KMS-11 (cell line): ENCODE data around the gene PIP4P1.

ENCODE experiments used
- H2AFZ ChIP-seq: fragments of 200-600 bp; sonication (generic); 2 replicates; pipeline ENCODE4 v1.6.1; 2016; ENCODE audit warnings: antibody characterized with exemption, mixed run types, low read depth
- H3K27ac ChIP-seq: fragments of 200-600 bp; sonication (generic); 2 replicates; pipeline ENCODE4 v1.6.1; 2016; ENCODE audit warnings: mild to moderate bottlenecking, mixed run types
- H3K27me3 ChIP-seq: fragments of 200-600 bp; sonication (generic); 2 replicates; pipeline ENCODE4 v1.6.1; 2017; ENCODE audit warnings: mild to moderate bottlenecking, low read depth, mixed run types, moderate library complexity; ENCODE audit not compliant: insufficient read depth
- H3K36me3 ChIP-seq: fragments of 200-600 bp; sonication (generic); 2 replicates; pipeline ENCODE4 v1.6.1; 2017; ENCODE audit warnings: mild to moderate bottlenecking, mixed run types; ENCODE audit not compliant: insufficient read depth
- H3K4me1 ChIP-seq: fragments of 200-600 bp; sonication (generic); 2 replicates; pipeline ENCODE4 v1.6.1; 2016; ENCODE audit warnings: mild to moderate bottlenecking, low read depth, mixed run types; ENCODE audit not compliant: poor library complexity, severe bottlenecking
- H3K4me2 ChIP-seq: fragments of 200-600 bp; sonication (generic); 2 replicates; pipeline ENCODE4 v1.7.0; 2016; ENCODE audit warnings: mild to moderate bottlenecking, mixed run types
- H3K4me3 ChIP-seq: fragments of 200-600 bp; sonication (generic); IDR thresholded peaks from 2 replicates; pipeline ENCODE4 v1.6.1; 2017; ENCODE audit warnings: low read depth, low read length, mixed read lengths; ENCODE audit not compliant: insufficient read depth
- H3K79me2 ChIP-seq: fragments of 200-600 bp; sonication (generic); 2 replicates; pipeline ENCODE4 v1.6.1; 2016; ENCODE audit warnings: low read depth, mixed run types; ENCODE audit not compliant: insufficient read depth
- H3K9ac ChIP-seq: fragments of 200-600 bp; sonication (generic); 2 replicates; pipeline ENCODE4 v1.6.1; 2016; ENCODE audit warnings: mild to moderate bottlenecking, mixed run types
- H4K20me1 ChIP-seq: fragments of 200-600 bp; sonication (generic); 2 replicates; pipeline ENCODE4 v1.6.1; 2016; ENCODE audit warnings: mild to moderate bottlenecking, mixed run types; ENCODE audit not compliant: insufficient read depth
- TF ChIP-seq, protein P1 (sequence below): fragments of 200-600 bp; sonication (generic); conservative IDR thresholded peaks from 2 replicates; pipeline ENCODE4 v1.6.1; 2017; ENCODE audit warnings: low read depth, mild to moderate bottlenecking, antibody characterized with exemption, low read length, moderate library complexity, mixed read lengths

PIP4P1 gene

DNA sequence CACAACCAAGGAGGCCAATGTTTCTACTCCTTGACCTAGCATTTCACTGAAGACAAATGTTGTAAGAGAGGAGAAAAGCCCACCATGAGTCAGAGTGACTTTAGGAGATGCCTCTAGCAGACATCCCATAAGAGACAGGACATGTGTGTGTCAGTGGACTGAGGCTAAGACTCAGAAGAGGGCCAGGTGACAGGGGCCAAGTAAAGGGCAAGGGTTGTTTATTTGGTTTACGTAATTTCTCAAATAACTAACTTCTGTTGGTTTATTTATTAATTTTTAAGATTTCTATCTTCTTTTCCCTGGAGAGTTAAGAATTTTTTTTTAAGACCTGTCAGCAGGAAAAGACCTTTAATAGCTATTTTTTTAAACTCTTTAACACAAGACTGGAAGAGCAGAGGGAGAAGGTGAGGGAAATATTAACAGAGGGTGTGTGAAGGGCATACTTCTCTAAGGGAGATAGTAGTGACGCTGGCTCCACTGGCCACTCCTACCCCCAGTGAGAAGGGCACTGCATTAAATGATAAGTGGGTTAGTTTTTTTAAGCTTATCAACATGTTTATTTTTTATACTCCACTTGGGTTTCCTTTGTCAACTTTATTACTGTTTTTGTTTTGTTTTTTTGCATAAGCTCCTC is 11.4 kb upstream of the PIP4P1 start:
- Histone ChIP-seq H3K4me1 (peaks cover 48% of the 10 kb centered on the region), H3K9ac (no peak overlapping the region), H3K79me2 (peaks cover 40% of the 10 kb centered on the region), H4K20me1 (no peaks in the 10 kb centered on the region), H3K4me2 (no peak overlapping the region), H3K27ac (no peak overlapping the region), H3K36me3 (peaks cover 5% of the 10 kb centered on the region; the same call in 1 of the 2 replicates), H3K27me3 (no peaks in the 10 kb centered on the region), H2AFZ (no peak overlapping the region), H3K4me3 (no peak overlapping the region)
- TF ChIP-seq, protein P1, sequence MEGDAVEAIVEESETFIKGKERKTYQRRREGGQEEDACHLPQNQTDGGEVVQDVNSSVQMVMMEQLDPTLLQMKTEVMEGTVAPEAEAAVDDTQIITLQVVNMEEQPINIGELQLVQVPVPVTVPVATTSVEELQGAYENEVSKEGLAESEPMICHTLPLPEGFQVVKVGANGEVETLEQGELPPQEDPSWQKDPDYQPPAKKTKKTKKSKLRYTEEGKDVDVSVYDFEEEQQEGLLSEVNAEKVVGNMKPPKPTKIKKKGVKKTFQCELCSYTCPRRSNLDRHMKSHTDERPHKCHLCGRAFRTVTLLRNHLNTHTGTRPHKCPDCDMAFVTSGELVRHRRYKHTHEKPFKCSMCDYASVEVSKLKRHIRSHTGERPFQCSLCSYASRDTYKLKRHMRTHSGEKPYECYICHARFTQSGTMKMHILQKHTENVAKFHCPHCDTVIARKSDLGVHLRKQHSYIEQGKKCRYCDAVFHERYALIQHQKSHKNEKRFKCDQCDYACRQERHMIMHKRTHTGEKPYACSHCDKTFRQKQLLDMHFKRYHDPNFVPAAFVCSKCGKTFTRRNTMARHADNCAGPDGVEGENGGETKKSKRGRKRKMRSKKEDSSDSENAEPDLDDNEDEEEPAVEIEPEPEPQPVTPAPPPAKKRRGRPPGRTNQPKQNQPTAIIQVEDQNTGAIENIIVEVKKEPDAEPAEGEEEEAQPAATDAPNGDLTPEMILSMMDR: no peak

DNA sequence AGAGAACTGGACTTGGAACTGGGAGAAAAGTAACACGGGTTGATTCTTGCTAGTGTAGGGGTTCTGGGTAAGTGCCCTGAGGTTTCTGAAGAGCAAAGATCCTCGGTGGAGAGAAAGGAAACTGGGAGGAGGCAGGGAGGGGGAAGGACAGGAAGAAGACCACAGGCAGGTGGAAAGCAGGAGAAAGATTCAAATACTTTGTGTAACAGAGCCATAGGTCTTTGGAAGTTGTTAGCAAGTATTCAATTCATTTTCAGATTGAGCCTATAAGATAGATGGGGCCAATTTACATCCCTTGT is 9.3 kb upstream of the PIP4P1 start:
- Histone ChIP-seq H3K4me1 (peaks cover 27% of the 10 kb centered on the region), H3K27ac (peak overlapping the region; percentile 86; the same call in 1 of the 2 replicates), H3K27me3 (no peaks in the 10 kb centered on the region), H3K79me2 (peaks cover 40% of the 10 kb centered on the region), H2AFZ (no peak overlapping the region), H3K4me2 (peak overlapping the region; percentile 90), H3K4me3 (no peak overlapping the region), H4K20me1 (no peaks in the 10 kb centered on the region), H3K36me3 (peaks cover 5% of the 10 kb centered on the region; the same call in 1 of the 2 replicates), H3K9ac (peak overlapping the region; percentile 89; the same call in 1 of the 2 replicates)
- TF ChIP-seq, protein P1: no peak

DNA sequence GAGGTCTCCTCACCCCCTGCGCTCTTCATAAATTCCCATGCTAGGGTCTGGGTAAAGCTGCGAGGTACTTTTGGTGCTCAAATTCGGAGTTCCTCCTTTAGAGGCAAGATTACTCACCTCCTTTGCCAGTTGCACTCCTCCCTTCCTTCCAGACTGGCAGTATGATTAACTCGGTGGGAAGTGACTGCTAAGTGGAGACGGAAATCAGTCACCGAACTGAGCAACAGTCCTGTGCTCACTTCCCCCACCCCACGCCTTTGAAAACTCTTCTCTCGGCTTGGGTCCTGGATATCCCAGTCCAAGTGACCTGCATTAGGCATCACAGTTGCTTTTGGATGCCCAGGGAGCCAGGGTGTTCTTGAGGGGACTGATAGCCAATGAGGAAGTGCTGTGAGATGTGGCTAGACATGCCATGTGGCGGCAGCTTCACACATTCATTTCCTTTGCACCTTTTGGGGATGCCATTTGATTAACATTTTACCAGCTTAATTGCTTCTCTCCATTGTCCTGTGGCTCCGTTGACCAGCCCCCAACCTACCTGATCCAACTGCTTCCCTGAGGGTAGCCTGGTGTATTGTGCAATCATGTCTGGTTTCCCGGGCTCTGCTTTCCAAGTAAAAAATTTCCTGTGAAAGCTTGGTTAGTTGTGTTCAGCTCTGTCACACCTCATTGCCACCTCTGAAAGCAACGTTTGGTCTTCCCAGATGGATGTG is 8.8 kb upstream of the PIP4P1 start:
- Histone ChIP-seq H2AFZ (peak overlapping the region; percentile 12; the same call in 1 of the 2 replicates), H3K27ac (peak overlapping the region; percentile 86), H3K79me2 (peaks cover 40% of the 10 kb centered on the region)

DNA sequence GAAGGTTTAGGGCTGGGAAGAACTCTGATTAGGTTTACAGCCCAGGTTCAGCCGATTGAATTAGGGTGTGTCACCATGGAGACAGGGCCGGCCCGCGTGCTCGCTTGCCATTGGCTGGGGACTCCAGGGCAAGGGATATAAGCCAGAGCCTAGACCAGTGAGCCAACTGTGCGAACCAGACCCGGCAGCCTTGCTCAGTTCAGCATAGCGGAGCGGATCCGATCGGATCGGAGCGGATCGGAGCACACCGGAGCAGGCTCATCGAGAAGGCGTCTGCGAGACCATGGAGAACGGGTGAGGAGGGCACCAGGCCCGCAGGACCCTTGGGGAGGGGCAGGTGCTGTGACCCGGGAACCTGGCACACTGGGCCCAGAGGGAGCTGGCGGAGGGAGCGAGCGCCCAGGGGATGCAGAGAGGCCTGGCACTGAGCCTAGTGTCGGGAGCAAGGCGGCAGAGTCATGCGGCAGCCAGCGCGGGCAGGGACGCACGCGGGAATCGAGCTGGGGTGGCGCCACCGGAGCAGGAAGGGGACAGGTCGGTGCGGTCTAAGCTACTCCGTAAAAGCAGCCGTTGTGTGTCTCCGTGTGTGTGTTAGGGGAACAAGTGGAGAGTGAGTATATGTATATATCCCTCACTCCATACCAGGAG is 8.1 kb upstream of the PIP4P1 start, which contains the start of gene PNP:
TSS of gene PNP (plus strand) at position 165 of the 648 bp plus-strand sequence. CDS start at position 284, 119 bp downstream.
- Histone ChIP-seq H3K9ac (peak within 1 kb of the TSS; percentile 89), H3K27ac (peak within 1 kb of the TSS; percentile 86), H3K4me3 (no peak within 1 kb of the TSS), H3K27me3 (no peaks in the 10 kb centered on the region), H3K36me3 (no peaks in the 10 kb centered on the region; the same call in 1 of the 2 replicates), H4K20me1 (no peaks in the 10 kb centered on the region), H3K4me2 (peak within 1 kb of the TSS; percentile 90; the same call in 1 of the 2 replicates), H3K4me1 (peaks cover 23% of the 10 kb centered on the region), H3K79me2 (peaks cover 37% of the 10 kb centered on the region), H2AFZ (peak within 1 kb of the TSS; percentile 66)
- TF ChIP-seq, protein P1: no peak

More for the DNA sequence above, 8.8 kb upstream of the PIP4P1 start:
- peaks cover 4% of the 10 kb centered on the region; the same call in 1 of the 2 replicates for H3K36me3 ChIP-seq
- TF ChIP-seq, protein P1: no peak
- H3K4me2 ChIP-seq: peak overlapping the region; percentile 90
- peak overlapping the region; percentile 89 for H3K9ac ChIP-seq
- no peaks in the 10 kb centered on the region for H4K20me1 ChIP-seq
- H3K4me1 ChIP-seq: peaks cover 26% of the 10 kb centered on the region
- H3K4me3 ChIP-seq: no peak overlapping the region
- no peaks in the 10 kb centered on the region for H3K27me3 ChIP-seq
